GM18867 (cell line): Measurements from ENCODE around the gene NUP214.
A peak's percentile ranks its signal among the peaks of the same experiment; 100 is the strongest.
"Not testable (repeated sequence)": the region's sequence is repeated elsewhere in the genome, so short reads cannot be mapped to it uniquely, and the experiment has no call there.

Source experiments
- ATAC-seq: cut with Tn5 transposase; IDR thresholded peaks from one replicate; pipeline ENCODE4 v1.9.1; 2021; ENCODE audit warnings: mild to moderate bottlenecking, moderate library complexity; ENCODE audit not compliant: unreplicated experiment

NUP214 gene

DNA sequence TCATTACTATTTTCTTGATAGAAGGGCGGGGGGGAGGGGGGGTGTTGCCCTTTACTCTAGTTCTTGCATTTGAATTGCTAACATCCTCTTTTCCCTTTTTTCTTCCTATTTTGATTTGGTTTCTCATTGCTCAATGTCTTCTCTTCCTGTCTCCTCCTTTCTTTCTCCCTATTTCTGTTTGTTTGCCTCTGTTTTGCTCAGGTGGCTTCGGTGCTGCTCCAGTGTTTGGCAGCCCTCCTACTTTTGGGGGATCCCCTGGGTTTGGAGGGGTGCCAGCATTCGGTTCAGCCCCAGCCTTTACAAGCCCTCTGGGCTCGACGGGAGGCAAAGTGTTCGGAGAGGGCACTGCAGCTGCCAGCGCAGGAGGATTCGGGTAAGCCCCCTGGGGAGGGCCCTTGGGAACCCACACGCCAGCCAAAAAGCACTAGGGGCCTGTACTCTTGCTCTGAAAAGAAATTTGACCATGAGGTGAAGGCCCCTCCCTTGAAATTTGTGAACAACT is 102.6 kb downstream of the NUP214 start:
- ATAC-seq = no peak

DNA sequence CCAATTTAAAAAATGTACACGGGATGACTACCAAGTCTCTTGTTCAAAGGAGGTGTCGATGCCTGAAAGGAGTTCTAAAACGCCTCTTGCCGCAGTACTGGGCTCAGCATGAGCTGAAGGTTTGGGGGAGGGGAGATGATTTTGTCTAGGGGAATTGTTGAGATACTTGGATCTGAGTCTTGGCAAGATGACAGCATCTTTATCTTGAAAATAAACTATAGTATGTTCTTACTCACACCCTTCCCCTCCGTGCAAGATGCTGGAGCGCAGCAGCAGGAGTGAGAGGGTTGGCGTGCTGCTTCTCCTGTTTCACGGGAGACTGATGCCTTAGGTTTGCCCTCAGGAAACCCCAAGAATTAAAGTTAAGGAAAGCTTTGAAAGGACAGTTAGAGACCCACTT is 103.6 kb downstream of the NUP214 start:
- ATAC-seq = no peak

- no peak for ATAC-seq
These were observed 108.2 kb downstream of the NUP214 start for GRCh38 chr9:131233556-131233955.

DNA sequence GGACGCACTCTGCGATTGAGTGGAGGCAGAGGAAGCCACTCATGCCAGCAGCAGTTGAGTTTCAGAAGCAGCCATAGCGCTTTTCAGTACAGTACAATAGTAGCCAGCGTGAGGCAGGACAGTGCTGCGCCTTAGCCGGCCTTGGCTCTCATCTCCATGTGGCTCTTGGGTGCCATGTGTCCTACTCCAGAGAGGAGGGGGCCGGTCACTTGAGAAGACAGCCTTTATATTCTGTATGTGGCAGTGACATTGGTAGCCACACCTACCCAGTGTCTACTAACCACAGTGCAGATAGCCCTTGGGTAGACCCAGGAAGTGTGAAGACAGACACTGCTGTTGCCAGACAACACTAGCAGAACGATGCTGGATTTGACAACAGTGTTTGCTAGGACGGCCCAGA is 108.6 kb downstream of the NUP214 start:
- no peak for ATAC-seq

GRCh38 chr9:131234799-131235479 is 109.6 kb downstream of the NUP214 start:
- ATAC-seq = no peak

DNA sequence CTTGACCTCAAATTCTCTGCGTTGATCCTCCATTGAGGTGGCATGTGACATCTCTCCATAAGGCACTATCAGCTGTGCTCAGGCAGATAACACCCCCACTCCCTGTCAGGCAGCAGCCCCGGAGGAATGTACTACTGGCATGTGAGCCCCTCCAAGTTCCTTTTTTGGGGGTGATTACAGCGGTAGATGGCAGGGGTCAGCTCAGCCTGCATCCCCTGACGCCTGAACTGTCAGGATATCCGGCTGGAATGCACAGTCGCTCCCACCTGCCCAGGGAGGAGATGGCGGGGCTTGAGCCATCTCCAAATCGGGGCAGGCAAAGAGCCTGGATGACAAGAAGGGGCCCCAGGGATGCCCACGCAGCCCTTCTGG is 110.1 kb downstream of the NUP214 start:
- no peak for ATAC-seq

DNA sequence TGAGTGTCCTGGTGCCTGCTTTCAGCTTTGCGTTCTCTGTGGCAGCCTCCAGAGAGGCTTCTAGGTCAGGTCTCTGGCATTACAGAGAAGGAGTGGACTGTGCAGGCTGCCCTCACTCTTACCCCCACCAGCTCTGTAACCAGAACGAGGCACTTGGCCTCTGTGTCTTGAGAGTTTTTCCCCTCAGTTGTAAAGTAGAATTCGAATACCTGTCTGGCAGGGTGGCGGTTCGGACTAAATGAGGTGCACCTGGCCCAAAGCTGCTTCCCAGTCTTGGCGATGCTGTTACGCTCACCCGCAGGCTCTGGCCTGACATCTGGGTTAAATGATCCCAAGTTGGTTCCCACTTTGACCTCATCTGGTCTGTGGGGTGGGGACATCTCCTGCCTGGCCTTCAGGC is 110.8 kb downstream of the NUP214 start:
- ATAC-seq = no peak

DNA sequence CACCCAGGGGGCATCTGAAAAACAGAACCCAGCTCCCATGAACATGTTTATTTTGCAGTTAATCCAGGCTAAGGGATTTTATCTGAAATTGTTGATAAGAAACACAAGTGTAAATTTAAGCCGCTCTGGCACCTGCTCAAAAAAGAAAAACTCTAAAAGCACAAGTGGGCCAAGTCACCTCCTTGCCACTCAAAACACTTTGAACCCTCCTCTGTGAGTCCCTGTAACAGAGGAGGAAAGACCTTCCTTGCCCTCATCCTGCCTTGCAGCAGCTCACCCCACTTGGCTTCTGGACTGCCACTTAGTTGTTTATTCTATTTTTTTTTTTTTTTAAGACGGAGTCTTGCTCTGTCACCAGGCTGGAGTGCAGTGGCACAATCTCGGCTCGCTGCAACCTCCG is 111.4 kb downstream of the NUP214 start:
- no peak for ATAC-seq

GRCh38 chr9:131237291-131237690 is 111.9 kb downstream of the NUP214 start:
- ATAC-seq = no peak

GRCh38 chr9:131237931-131238401 is 112.6 kb downstream of the NUP214 start:
- peak; percentile 80 for ATAC-seq

DNA sequence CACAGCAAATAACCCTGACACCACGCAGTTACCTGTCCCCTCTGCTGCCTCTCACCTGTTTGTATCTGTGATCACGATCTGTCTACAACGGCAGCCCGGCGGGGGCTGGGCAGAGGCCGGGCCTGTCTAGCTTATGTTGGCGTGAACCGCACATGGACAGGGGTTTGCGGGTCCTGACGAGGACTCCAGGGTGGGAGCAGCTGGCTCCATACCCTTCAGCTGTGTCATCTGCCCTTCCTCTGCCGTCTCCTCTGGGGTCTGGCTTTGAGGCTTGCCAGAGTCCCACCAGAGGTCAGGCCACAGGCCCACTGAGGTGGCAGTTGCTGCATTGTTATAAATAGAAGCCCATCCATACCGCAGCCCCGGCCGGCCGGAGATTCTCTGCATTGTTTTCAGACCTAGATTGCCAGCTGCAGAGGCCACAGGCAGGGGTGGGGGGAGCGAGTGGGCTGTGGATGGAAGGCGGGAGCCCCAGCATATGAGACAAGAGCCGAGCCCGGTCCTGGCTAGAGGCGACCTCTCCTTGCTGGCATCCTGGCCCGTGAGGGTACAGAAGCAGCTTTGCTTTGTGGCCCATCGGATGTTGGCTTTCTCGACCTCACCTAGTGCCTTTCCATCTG is 113.1 kb downstream of the NUP214 start:
- ATAC-seq = no peak

GRCh38 chr9:131239161-131239975 is 114.0 kb downstream of the NUP214 start:
- no peak for ATAC-seq

DNA sequence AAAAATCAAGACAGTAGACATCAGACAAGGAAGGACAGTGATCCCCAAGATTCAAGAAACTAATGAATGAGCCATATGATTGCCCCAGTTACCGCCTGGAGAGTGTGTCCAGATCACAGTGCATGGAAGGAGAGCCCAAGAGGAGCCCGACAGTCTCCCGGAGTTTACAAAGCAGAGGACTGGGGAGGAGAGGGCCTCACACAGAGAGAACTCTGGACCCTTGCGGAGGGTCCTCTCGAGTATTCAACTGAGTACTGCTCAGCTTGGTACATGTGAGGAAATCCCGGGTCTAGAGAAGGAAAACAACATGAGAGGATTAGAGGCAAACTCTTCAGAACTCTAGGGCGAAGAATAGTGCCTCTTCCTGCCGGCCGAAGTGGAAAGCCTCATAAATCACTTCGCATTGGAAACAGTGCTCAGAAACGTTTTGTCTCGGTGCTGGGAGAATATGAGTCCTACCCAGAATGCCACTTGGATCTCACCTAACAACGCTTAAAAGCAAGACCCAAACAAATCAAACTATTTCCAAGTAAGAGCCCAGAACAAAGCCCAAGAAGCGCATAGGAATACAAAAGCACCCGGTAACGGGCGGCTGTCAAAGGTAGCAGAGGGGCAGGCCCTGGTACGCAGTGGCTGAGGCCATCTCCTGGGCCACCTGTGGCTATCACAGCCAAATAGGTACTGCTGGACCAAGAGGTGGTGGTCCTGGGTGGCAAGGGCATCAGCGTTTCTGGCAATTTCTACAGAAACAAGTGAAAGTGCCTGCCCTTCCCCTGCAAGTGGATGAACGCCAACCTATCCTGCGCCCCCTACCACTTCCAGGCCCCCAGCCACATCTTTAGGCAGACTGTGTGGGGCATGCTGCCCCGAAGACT is 114.9 kb downstream of the NUP214 start:
- ATAC-seq = no peak

DNA sequence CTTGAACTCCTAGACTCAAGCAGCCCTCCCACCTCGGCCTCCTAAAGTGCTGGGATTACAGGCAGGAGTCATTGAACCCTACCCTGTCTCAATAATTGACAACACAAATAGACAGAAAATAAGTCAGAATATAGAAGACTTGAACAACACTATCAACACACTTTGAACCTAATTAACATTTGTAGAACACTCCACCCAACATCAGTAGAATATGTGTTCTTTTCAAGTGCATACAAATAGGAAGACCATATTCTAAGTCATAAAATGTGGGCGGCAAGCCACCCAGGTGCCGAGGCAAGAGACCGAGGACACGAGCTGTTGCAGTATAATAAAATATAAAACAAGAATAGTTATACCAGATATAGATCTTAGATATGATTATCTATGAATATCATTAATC is 118.9 kb downstream of the NUP214 start:
- not testable (repeated sequence) for ATAC-seq

GRCh38 chr9:131246618-131247017 is 121.2 kb downstream of the NUP214 start:
- ATAC-seq = no peak

GRCh38 chr9:131252120-131252519 is 126.7 kb downstream of the NUP214 start:
- no peak for ATAC-seq

GRCh38 chr9:131253891-131254491 is 128.6 kb downstream of the NUP214 start:
- no peak for ATAC-seq

- ATAC-seq = no peak
These were observed 129.2 kb downstream of the NUP214 start for GRCh38 chr9:131254626-131255025.

- ATAC-seq = no peak
These were observed 130.4 kb downstream of the NUP214 start for GRCh38 chr9:131255676-131256197.
